Trophoblast cell (in vitro differentiated cells and primary cell): ENCODE measurements around the gene CUL4A.
A peak's percentile ranks its signal among the peaks of the same experiment; 100 is the strongest.

Source experiments
- DNase-seq, 2 donors: peaks; one replicate each; pipeline ENCODE4 v3.0.0-alpha.2; 2016
- H2AFZ ChIP-seq: 2 replicates; pipeline ENCODE4 v1.6.1; 2013; ENCODE audit warnings: low read length, moderate library complexity, mild to moderate bottlenecking; ENCODE audit not compliant: insufficient read depth, poor library complexity
- H2AK5ac ChIP-seq: 2 replicates; pipeline ENCODE4 v1.6.1; 2013; ENCODE audit warnings: mild to moderate bottlenecking, low read length
- H2BK120ac ChIP-seq: 2 replicates; pipeline ENCODE4 v1.6.1; 2013; ENCODE audit warnings: low read length, mild to moderate bottlenecking, moderate library complexity; ENCODE audit not compliant: insufficient read depth, poor library complexity
- H2BK12ac ChIP-seq: 2 replicates; pipeline ENCODE4 v1.6.1; 2013; ENCODE audit warnings: mild to moderate bottlenecking, low read length, moderate library complexity
- H2BK5ac ChIP-seq: 2 replicates; pipeline ENCODE4 v1.6.1; 2013; ENCODE audit warnings: low read length, low read depth, moderate library complexity, mild to moderate bottlenecking; ENCODE audit not compliant: poor library complexity
- H3K14ac ChIP-seq: 2 replicates; pipeline ENCODE4 v1.6.1; 2013; ENCODE audit warnings: mild to moderate bottlenecking, low read length
- H3K18ac ChIP-seq: 2 replicates; pipeline ENCODE4 v1.6.1; 2013; ENCODE audit warnings: mild to moderate bottlenecking, low read length
- H3K23ac ChIP-seq: 2 replicates; pipeline ENCODE4 v1.6.1; 2013; ENCODE audit warnings: low read length
- H3K27ac ChIP-seq: 2 replicates; pipeline ENCODE4 v1.5.1; 2013; ENCODE audit warnings: low read depth, mild to moderate bottlenecking, inconsistent platforms, low read length, moderate library complexity
- H3K27me3 ChIP-seq: 2 replicates; pipeline ENCODE4 v1.6.1; 2013; ENCODE audit warnings: inconsistent platforms, mild to moderate bottlenecking, low read length, moderate library complexity; ENCODE audit not compliant: insufficient read depth
- H3K36me3 ChIP-seq, 2 experiments: 1 replicate in 1 of 2; 2 replicates in 1 of 2; pipeline ENCODE4 v1.6.1; 2013; ENCODE audit warnings: low read length in 2 of 2, mild to moderate bottlenecking in 2 of 2, moderate library complexity in 1 of 2; ENCODE audit not compliant: insufficient read depth in 2 of 2, control insufficient read depth in 1 of 2
- H3K4ac ChIP-seq: 2 replicates; pipeline ENCODE4 v1.6.1; 2013; ENCODE audit warnings: low read depth, mild to moderate bottlenecking, low read length, moderate library complexity
- H3K4me1 ChIP-seq, 2 experiments: 1 replicate in 1 of 2; 2 replicates in 1 of 2; pipeline ENCODE4 v1.6.1; 2013; ENCODE audit warnings: low read length in 2 of 2, mild to moderate bottlenecking in 2 of 2, moderate library complexity in 1 of 2; ENCODE audit not compliant: insufficient read depth in 2 of 2, control insufficient read depth in 1 of 2
- H3K4me2 ChIP-seq: 2 replicates; pipeline ENCODE4 v1.6.1; 2013; ENCODE audit warnings: inconsistent platforms, mild to moderate bottlenecking, low read length, moderate library complexity
- H3K4me3 ChIP-seq: 2 replicates; pipeline ENCODE4 v1.5.1; 2013; ENCODE audit warnings: mild to moderate bottlenecking, low read depth, low read length, inconsistent platforms
- H3K79me1 ChIP-seq: one replicate; pipeline ENCODE4 v1.6.1; 2013; ENCODE audit warnings: low read length
- H3K79me2 ChIP-seq: 2 replicates; pipeline ENCODE4 v1.6.1; 2013; ENCODE audit warnings: low read length, mild to moderate bottlenecking; ENCODE audit not compliant: control insufficient read depth, insufficient read depth, poor library complexity
- H3K9ac ChIP-seq: 2 replicates; pipeline ENCODE4 v1.6.1; 2013; ENCODE audit warnings: mild to moderate bottlenecking, low read length
- H3K9me3 ChIP-seq: 2 replicates; pipeline ENCODE4 v1.6.1; 2013; ENCODE audit warnings: low read depth, mild to moderate bottlenecking, control low read depth, inconsistent platforms, low read length; ENCODE audit not compliant: insufficient read depth
- H4K12ac ChIP-seq: 2 replicates; pipeline ENCODE4 v1.6.1; 2013; ENCODE audit warnings: low read depth, mild to moderate bottlenecking, low read length, moderate library complexity
- H4K8ac ChIP-seq: 2 replicates; pipeline ENCODE4 v1.6.1; 2013; ENCODE audit warnings: low read depth, mild to moderate bottlenecking, low read length, moderate library complexity
- H4K91ac ChIP-seq: one replicate; pipeline ENCODE4 v1.6.1; 2013; ENCODE audit warnings: low read depth, mild to moderate bottlenecking, low read length, moderate library complexity
- WGBS: extraction: QIAGEN DNeasy Blood & Tissue Kit; methylation state at CpG from one replicate; pipeline ENCODE4 v1.1.7; 2013; ENCODE audit warnings: missing lambda C conversion rate; ENCODE audit not compliant: insufficient read length, insufficient coverage; ENCODE audit errors: extremely low coverage; 5-methylcytosine and 5-hydroxymethylcytosine counted together

CUL4A gene

DNA sequence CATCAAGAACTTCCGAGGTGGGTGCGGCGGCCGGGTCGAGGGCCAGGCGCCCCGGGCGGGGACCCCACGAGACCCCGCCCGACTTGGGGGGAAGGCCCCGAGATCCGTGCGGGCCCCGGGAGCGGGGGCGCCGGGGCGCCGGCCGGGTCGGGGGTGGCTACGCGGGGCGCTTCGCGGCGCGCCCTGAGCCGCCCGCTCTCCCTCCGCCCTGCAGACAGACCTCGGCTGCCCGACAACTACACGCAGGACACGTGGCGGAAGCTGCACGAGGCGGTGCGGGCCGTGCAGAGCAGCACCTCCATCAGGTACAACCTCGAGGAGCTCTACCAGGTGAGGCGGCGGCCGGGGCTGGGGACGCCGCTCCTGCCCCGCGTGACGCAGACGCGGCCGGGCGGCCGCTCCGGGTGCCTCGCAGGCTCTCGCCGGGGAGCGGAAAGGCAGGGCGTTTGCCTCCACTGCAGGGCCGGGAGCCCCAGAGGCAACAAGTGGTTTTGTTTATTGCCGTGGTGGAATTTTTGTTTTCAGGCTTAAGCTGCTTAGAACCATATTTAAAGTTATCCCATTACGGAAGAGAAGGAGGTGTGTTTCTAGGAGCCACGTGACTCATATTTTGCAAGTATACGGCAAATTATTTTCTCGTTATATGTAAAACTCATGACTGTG lies 477 bp downstream of the CUL4A start:
- DNase-seq: peak; percentile 83 to 84
- Histone ChIP-seq H3K9ac (peak overlapping the region; percentile 82), H2AK5ac (no peak overlapping the region), H3K4me1 (no peaks in the 10 kb centered on the region), H3K79me1 (peaks cover 20% of the 10 kb centered on the region), H3K4ac (peak overlapping the region; percentile 53), H3K14ac (peak overlapping the region; percentile 82), H3K27me3 (no peaks in the 10 kb centered on the region), H3K36me3 (peaks cover 4 to 6% of the 10 kb centered on the region in 2 experiments), H4K8ac (peak overlapping the region; percentile 94), H3K4me2 (peak overlapping the region; percentile 95), H2AFZ (peak overlapping the region; percentile 26), H3K27ac (peak overlapping the region; percentile 98), H4K12ac (peak overlapping the region; percentile 76), H3K9me3 (peaks cover 2% of the 10 kb centered on the region), H3K23ac (no peak overlapping the region), H4K91ac (peak overlapping the region; percentile 84), H3K18ac (peak overlapping the region; percentile 74), H2BK120ac (peak overlapping the region; percentile 68), H2BK12ac (no peak overlapping the region), H3K4me3 (peak overlapping the region; percentile 73), H2BK5ac (peak overlapping the region; percentile 85), H3K79me2 (peaks cover 25% of the 10 kb centered on the region)
- no CpG with 5 or more reads among the region's 67 CpGs for WGBS

GRCh38 chr13:113210833-113211232 lies 1.4 kb downstream of the CUL4A start:
- no peaks in the 10 kb centered on the region for H3K27me3 ChIP-seq
- H2BK120ac ChIP-seq: no peak overlapping the region
- H3K79me1 ChIP-seq: peaks cover 20% of the 10 kb centered on the region

DNA sequence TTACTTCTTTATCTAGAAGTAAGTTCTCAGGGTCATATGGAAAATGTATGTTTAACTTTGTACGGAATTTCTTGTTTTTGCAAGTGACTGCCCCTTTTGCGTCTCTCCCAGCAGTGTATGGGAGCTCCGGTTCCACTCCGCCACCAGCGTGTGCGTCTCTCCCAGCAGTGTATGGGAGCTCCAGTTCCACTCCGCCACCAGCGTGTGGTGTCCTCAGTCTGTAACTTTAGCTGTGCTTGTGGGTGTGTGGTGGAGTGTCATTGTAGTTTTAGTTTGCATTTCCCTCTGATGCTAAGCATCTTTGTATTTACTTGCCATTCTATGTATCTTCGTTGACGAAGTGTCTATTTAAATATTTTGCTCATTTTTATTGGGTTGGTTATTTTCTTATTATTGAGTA lies 2.4 kb downstream of the CUL4A start:
- Histone ChIP-seq H4K91ac (no peak overlapping the region), H3K4ac (peak overlapping the region; percentile 18), H4K8ac (no peak overlapping the region), H2AK5ac (no peak overlapping the region), H3K4me2 (no peak overlapping the region), H4K12ac (no peak overlapping the region), H3K9ac (no peak overlapping the region), H3K27ac (no peak overlapping the region), H3K9me3 (peaks cover 4% of the 10 kb centered on the region), H3K14ac (no peak overlapping the region), H3K4me1 (peaks cover 4 to 9% of the 10 kb centered on the region in 2 experiments), H2AFZ (no peak overlapping the region), H3K18ac (no peak overlapping the region), H2BK120ac (no peak overlapping the region), H3K23ac (no peak overlapping the region), H3K79me2 (peaks cover 27% of the 10 kb centered on the region), H2BK5ac (no peak overlapping the region), H2BK12ac (no peak overlapping the region), H3K36me3 (peaks cover 2 to 7% of the 10 kb centered on the region in 2 experiments), H3K79me1 (peaks cover 20% of the 10 kb centered on the region), H3K27me3 (no peaks in the 10 kb centered on the region), H3K4me3 (no peak overlapping the region)
- no CpG with 5 or more reads among the region's 10 CpGs for WGBS
- DNase-seq: no peak

More at GRCh38 chr13:113210833-113211232, 1.4 kb downstream of the CUL4A start:
- H3K36me3 ChIP-seq: peaks cover 4 to 7% of the 10 kb centered on the region in 2 experiments
- no peak overlapping the region for H3K9ac ChIP-seq
- H3K4me2 ChIP-seq: peak overlapping the region; percentile 23
- no peak overlapping the region for H3K23ac ChIP-seq
- H3K9me3 ChIP-seq: peaks cover 4% of the 10 kb centered on the region
- H3K4ac ChIP-seq: peak overlapping the region; percentile 82
- H3K4me3 ChIP-seq: no peak overlapping the region
- no peak overlapping the region for H3K18ac ChIP-seq
- H2BK12ac ChIP-seq: no peak overlapping the region
- H3K4me1 ChIP-seq: peaks cover 1 to 2% of the 10 kb centered on the region in 2 experiments
- no peak overlapping the region for H4K91ac ChIP-seq
- no peak overlapping the region for H2AK5ac ChIP-seq
- no peak overlapping the region for H4K12ac ChIP-seq
- DNase-seq: no peak
- WGBS: no CpG with 5 or more reads among the region's 6 CpGs
- peaks cover 26% of the 10 kb centered on the region for H3K79me2 ChIP-seq
- no peak overlapping the region for H2BK5ac ChIP-seq
- H2AFZ ChIP-seq: no peak overlapping the region
- no peak overlapping the region for H3K14ac ChIP-seq
- H4K8ac ChIP-seq: no peak overlapping the region
- no peak overlapping the region for H3K27ac ChIP-seq

GRCh38 chr13:113216254-113217048 lies 7.0 kb downstream of the CUL4A start:
- Histone ChIP-seq H4K8ac (no peak overlapping the region), H3K4ac (peak overlapping the region; percentile 9), H2AFZ (no peak overlapping the region), H2BK12ac (no peak overlapping the region), H3K27ac (no peak overlapping the region), H3K4me3 (no peak overlapping the region), H3K9me3 (peaks cover 2% of the 10 kb centered on the region), H3K4me1 (peaks cover 4 to 9% of the 10 kb centered on the region in 2 experiments), H3K36me3 (peaks cover 15 to 26% of the 10 kb centered on the region in 2 experiments), H4K91ac (no peak overlapping the region), H3K18ac (no peak overlapping the region), H3K27me3 (no peaks in the 10 kb centered on the region), H3K23ac (no peak overlapping the region), H4K12ac (no peak overlapping the region), H2BK5ac (no peak overlapping the region), H3K79me1 (no peaks in the 10 kb centered on the region), H2AK5ac (no peak overlapping the region), H3K9ac (no peak overlapping the region), H3K14ac (no peak overlapping the region), H3K79me2 (peaks cover 14% of the 10 kb centered on the region), H3K4me2 (no peak overlapping the region), H2BK120ac (no peak overlapping the region)
- no peak for DNase-seq
- WGBS: no CpG with 5 or more reads among the region's 7 CpGs
